Measurements from ENCODE around the gene SCAP.
A peak's percentile ranks its signal among the peaks of the same experiment; 100 is the strongest.

The SCAP gene

GRCh38 chr3:47414666-47415587 is 60.8 kb downstream of the SCAP start:
- H3K36me3 Mint-ChIP-seq (ENCODE audit: insufficient read depth) = peaks cover 27% of the 10 kb centered on the region
- H3K4me3 Mint-ChIP-seq = no peak overlapping the region
- H3K27ac Mint-ChIP-seq (ENCODE audit: low read depth) = no peak overlapping the region
- ATAC-seq (replicated peaks; ENCODE audit: extremely low read depth, poor library complexity, severe bottlenecking) (no peak), DNase-seq (ENCODE audit: low spot score in 2 of 2) (no peak)
- H3K4me1 Mint-ChIP-seq = no peaks in the 10 kb centered on the region
- no peaks in the 10 kb centered on the region for H3K27me3 Mint-ChIP-seq
- H3K9me3 Mint-ChIP-seq = no peaks in the 10 kb centered on the region

- H3K36me3 Mint-ChIP-seq (ENCODE audit: insufficient read depth) = peaks cover 25% of the 10 kb centered on the region
- no peak for DNase-seq (ENCODE audit: low spot score in 2 of 2)
- H3K9me3 Mint-ChIP-seq = no peaks in the 10 kb centered on the region
- no peaks in the 10 kb centered on the region for H3K4me1 Mint-ChIP-seq
- no peak overlapping the region for H3K4me3 Mint-ChIP-seq
- no peak overlapping the region for H3K27ac Mint-ChIP-seq (ENCODE audit: low read depth)
- no peaks in the 10 kb centered on the region for H3K27me3 Mint-ChIP-seq
- no peak for ATAC-seq (replicated peaks; ENCODE audit: extremely low read depth, poor library complexity, severe bottlenecking)
These were observed 61.6 kb downstream of the SCAP start for GRCh38 chr3:47414161-47414564.

DNA sequence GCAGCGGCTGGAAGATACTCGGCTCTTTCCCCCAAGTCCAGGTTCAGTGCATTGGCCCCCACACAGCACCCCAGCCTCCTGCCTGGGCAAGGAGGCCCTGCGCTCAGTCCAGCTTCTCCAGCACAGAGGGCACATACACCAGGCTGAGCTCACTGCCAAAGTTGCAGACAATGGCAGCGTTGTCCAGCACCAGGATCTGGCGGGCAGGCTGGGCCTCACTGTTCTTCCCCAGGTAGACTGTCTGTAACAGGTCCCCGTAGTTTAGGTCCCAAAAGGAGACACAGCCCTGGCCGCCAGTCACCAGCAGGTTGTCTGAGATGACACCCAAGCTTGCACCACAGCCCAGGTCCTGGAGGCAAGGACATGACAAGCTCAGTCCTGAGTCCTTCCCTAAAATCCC is 62.0 kb downstream of the SCAP start:
- Mint-ChIP-seq H3K27me3 (no peaks in the 10 kb centered on the region), H3K27ac (ENCODE audit: low read depth) (no peak overlapping the region), H3K9me3 (no peaks in the 10 kb centered on the region), H3K36me3 (ENCODE audit: insufficient read depth) (peaks cover 25% of the 10 kb centered on the region), H3K4me3 (no peak overlapping the region), H3K4me1 (no peaks in the 10 kb centered on the region)
- DNase-seq (ENCODE audit: low spot score in 2 of 2) (no peak), ATAC-seq (replicated peaks; ENCODE audit: extremely low read depth, poor library complexity, severe bottlenecking) (no peak)

- ATAC-seq (replicated peaks; ENCODE audit: extremely low read depth, poor library complexity, severe bottlenecking) = no peak
- no peak for DNase-seq (ENCODE audit: low spot score in 2 of 2)
- no peaks in the 10 kb centered on the region for H3K4me1 Mint-ChIP-seq
- H3K27ac Mint-ChIP-seq (ENCODE audit: low read depth) = peak overlapping the region; percentile 76
- H3K4me3 Mint-ChIP-seq = no peak overlapping the region
- peaks cover 25% of the 10 kb centered on the region for H3K36me3 Mint-ChIP-seq (ENCODE audit: insufficient read depth)
- H3K27me3 Mint-ChIP-seq = no peaks in the 10 kb centered on the region
- no peaks in the 10 kb centered on the region for H3K9me3 Mint-ChIP-seq
These were observed 62.8 kb downstream of the SCAP start for GRCh38 chr3:47412842-47413520.

DNA sequence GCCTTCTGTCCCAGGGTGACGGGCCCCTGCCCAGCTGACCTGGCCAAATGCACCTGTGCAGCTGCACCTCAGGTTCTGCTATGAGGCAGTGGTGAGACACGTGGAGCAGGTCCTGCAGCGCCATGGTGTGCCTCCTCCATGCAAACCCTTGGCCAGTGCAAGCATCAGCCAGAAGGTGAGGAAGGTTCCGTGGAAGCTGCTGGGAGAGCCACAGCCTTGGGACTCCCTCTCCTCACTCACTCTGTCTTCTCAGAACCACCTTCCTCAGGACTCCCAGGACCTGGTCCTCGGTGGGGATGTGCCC is 63.3 kb downstream of the SCAP start:
- Mint-ChIP-seq H3K9me3 (no peaks in the 10 kb centered on the region), H3K36me3 (ENCODE audit: insufficient read depth) (peaks cover 27% of the 10 kb centered on the region), H3K4me3 (no peak overlapping the region), H3K4me1 (no peaks in the 10 kb centered on the region), H3K27ac (ENCODE audit: low read depth) (peak overlapping the region; percentile 76), H3K27me3 (no peaks in the 10 kb centered on the region)
- DNase-seq (ENCODE audit: low spot score in 2 of 2) = no peak
- ATAC-seq (replicated peaks; ENCODE audit: extremely low read depth, poor library complexity, severe bottlenecking) = no peak

DNA sequence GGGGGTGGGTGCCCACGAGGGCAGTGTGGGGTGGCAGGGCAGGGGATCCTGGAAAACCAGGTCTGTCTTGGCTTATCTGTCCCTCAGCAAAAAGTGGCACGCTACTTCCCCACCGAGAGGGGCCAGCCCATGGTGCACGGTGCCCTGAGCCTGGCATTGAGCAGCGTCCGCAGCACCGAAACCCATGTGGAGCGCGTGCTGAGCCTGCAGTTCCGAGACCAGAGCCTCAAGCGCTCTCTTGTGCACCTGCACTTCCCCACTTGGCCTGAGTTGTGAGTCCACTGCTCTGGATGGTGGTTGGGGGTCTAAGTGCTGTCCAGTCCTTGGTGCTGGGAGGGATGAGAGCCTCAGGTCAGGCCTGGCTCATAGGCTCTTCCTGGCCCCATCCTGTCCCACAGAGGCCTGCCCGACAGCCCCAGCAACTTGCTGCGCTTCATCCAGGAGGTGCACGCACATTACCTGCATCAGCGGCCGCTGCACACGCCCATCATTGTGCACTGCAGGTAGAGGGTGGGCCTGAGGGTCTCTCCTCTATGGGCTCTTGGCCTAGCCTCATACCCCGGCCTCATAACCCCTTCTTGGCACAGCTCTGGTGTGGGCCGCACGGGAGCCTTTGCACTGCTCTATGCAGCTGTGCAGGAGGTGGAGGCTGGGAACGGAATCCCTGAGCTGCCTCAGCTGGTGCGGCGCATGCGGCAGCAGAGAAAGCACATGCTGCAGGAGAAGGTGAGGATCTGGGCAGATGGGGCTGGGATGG is 63.9 kb downstream of the SCAP start:
- DNase-seq (ENCODE audit: low spot score in 2 of 2) (no peak), ATAC-seq (replicated peaks; ENCODE audit: extremely low read depth, poor library complexity, severe bottlenecking) (no peak)
- Mint-ChIP-seq H3K36me3 (ENCODE audit: insufficient read depth) (peaks cover 27% of the 10 kb centered on the region), H3K9me3 (no peaks in the 10 kb centered on the region), H3K27me3 (no peaks in the 10 kb centered on the region), H3K4me1 (no peaks in the 10 kb centered on the region), H3K4me3 (no peak overlapping the region), H3K27ac (ENCODE audit: low read depth) (peak overlapping the region; percentile 76)

DNA sequence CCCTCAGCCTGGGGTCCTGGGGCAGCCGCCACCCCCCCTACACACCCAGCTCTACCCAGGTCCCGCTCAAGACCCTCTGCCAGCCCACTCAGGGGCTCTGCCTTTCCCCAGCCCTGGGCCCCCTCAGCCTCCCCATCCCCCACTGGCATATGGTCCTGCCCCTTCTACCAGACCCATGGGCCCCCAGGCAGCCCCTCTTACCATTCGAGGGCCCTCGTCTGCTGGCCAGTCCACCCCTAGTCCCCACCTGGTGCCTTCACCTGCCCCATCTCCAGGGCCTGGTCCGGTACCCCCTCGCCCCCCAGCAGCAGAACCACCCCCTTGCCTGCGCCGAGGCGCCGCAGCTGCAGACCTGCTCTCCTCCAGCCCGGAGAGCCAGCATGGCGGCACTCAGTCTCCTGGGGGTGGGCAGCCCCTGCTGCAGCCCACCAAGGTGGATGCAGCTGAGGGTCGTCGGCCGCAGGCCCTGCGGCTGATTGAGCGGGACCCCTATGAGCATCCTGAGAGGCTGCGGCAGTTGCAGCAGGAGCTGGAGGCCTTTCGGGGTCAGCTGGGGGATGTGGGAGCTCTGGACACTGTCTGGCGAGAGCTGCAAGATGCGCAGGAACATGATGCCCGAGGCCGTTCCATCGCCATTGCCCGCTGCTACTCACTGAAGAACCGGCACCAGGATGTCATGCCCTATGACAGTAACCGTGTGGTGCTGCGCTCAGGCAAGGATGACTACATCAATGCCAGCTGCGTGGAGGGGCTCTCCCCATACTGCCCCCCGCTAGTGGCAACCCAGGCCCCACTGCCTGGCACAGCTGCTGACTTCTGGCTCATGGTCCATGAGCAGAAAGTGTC is 64.7 kb downstream of the SCAP start:
- Mint-ChIP-seq H3K4me3 (no peak overlapping the region), H3K36me3 (ENCODE audit: insufficient read depth) (peaks cover 22% of the 10 kb centered on the region), H3K27ac (ENCODE audit: low read depth) (no peak overlapping the region), H3K27me3 (no peaks in the 10 kb centered on the region), H3K9me3 (no peaks in the 10 kb centered on the region), H3K4me1 (no peaks in the 10 kb centered on the region)
- ATAC-seq (replicated peaks; ENCODE audit: extremely low read depth, poor library complexity, severe bottlenecking) (no peak), DNase-seq (ENCODE audit: low spot score in 2 of 2) (no peak)

DNA sequence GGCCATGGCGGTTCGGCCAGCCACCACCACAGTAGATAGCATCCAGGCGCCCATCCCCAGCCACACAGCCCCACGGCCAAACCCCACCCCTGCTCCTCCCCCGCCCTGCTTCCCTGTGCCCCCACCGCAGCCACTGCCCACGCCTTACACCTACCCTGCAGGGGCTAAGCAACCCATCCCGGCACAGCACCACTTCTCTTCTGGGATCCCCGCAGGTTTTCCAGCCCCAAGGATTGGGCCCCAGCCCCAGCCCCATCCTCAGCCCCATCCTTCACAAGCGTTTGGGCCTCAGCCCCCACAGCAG is 65.4 kb downstream of the SCAP start:
- ATAC-seq (replicated peaks; ENCODE audit: extremely low read depth, poor library complexity, severe bottlenecking) = no peak
- Mint-ChIP-seq H3K4me3 (no peak overlapping the region), H3K27ac (ENCODE audit: low read depth) (no peak overlapping the region)

GRCh38 chr3:47409688-47410416 is 65.9 kb downstream of the SCAP start:
- H3K36me3 Mint-ChIP-seq (ENCODE audit: insufficient read depth) = peaks cover 20% of the 10 kb centered on the region
- H3K4me1 Mint-ChIP-seq = no peaks in the 10 kb centered on the region
- H3K27ac Mint-ChIP-seq (ENCODE audit: low read depth) = peak overlapping the region; percentile 44
- DNase-seq (ENCODE audit: low spot score in 2 of 2) = no peak
- no peak for ATAC-seq (replicated peaks; ENCODE audit: extremely low read depth, poor library complexity, severe bottlenecking)
- no peaks in the 10 kb centered on the region for H3K27me3 Mint-ChIP-seq
- H3K9me3 Mint-ChIP-seq = no peaks in the 10 kb centered on the region
- H3K4me3 Mint-ChIP-seq = no peak overlapping the region

More for the DNA sequence above, 65.4 kb downstream of the SCAP start:
- Mint-ChIP-seq H3K9me3 (no peaks in the 10 kb centered on the region), H3K36me3 (ENCODE audit: insufficient read depth) (peaks cover 24% of the 10 kb centered on the region), H3K27me3 (no peaks in the 10 kb centered on the region), H3K4me1 (no peaks in the 10 kb centered on the region)
- DNase-seq (ENCODE audit: low spot score in 2 of 2) = no peak

- Mint-ChIP-seq H3K27ac (ENCODE audit: low read depth) (peak overlapping the region; percentile 44), H3K9me3 (no peaks in the 10 kb centered on the region), H3K4me1 (no peaks in the 10 kb centered on the region), H3K4me3 (no peak overlapping the region), H3K36me3 (ENCODE audit: insufficient read depth) (peaks cover 23% of the 10 kb centered on the region), H3K27me3 (no peaks in the 10 kb centered on the region)
- no peak for DNase-seq (ENCODE audit: low spot score in 2 of 2)
- no peak for ATAC-seq (replicated peaks; ENCODE audit: extremely low read depth, poor library complexity, severe bottlenecking)
These were observed 66.5 kb downstream of the SCAP start for GRCh38 chr3:47409284-47409683.

GRCh38 chr3:47408839-47409229 is 66.9 kb downstream of the SCAP start:
- DNase-seq (ENCODE audit: low spot score in 2 of 2) (no peak), ATAC-seq (replicated peaks; ENCODE audit: extremely low read depth, poor library complexity, severe bottlenecking) (no peak)
- peaks cover 20% of the 10 kb centered on the region for H3K36me3 Mint-ChIP-seq (ENCODE audit: insufficient read depth)
- H3K9me3 Mint-ChIP-seq = no peaks in the 10 kb centered on the region
- H3K27me3 Mint-ChIP-seq = no peaks in the 10 kb centered on the region
- H3K4me1 Mint-ChIP-seq = no peaks in the 10 kb centered on the region
- H3K4me3 Mint-ChIP-seq = no peak overlapping the region
- H3K27ac Mint-ChIP-seq (ENCODE audit: low read depth) = no peak overlapping the region

All from central memory CD8-positive, alpha-beta T cell (primary cell).